Measurements from ENCODE around the gene BNC2.

DNA sequence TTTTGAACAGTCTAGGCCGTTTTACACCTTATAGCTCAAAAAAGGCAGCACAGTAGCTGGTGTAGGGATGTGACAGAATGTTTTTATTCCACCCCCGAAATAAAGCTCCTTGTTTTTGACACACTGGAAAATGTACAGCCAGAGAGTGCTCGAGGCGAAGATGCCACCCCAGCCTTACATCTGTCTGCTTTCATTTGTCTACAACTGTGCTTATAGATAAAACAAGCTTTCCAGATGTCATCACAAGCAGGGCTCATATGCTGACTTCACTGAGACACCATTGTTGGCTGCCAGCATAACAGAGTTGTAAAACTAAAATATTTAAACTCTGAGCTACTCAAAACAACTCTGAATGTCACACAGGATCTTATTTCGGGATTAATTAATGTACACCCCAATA lies 386.3 kb downstream of the BNC2 start:
- TF ChIP-seq POLR2A (IDR thresholded peaks at IDR 0.05; ENCODE audit: low read depth, low read length) (no peak), TAF1 (IDR thresholded peaks at IDR 0.05; ENCODE audit: borderline replicate concordance, low read depth, low read length) (no peak), POLR2AphosphoS5 (IDR thresholded peaks at IDR 0.05; ENCODE audit: low read depth, low read length) (no peak)

Data from GM12892 (cell line).